ENCODE measurements around the gene TRAF3IP1. TPM values are rescaled to one million over a fixed set of nuclear protein-coding genes. Genes with fewer than 3 reads are reported as not detected.

TRAF3IP1 gene
- total and polyA plus RNA-seq, 2 of the 13 experiments (the other 11 are each of a cell fraction or from before 2014, with no cell fraction given), result 4.1 to 12.9 TPM

GRCh38 chr2:238403632-238404405 is 83.5 kb downstream of the TRAF3IP1 start (continued):
- no peak; the same call in none of the 2 replicates for TF ChIP-seq ZNF574 (CRISPR knock-in tag; IDR thresholded peaks at IDR 0.05)
- TF ChIP-seq HBP1 (CRISPR knock-in tag; IDR thresholded peaks at IDR 0.05; ENCODE audit: low read depth), result peak; percentile 80
- no peak for TF ChIP-seq ZNF451 (CRISPR knock-in tag; IDR thresholded peaks at IDR 0.05)
- TF ChIP-seq ZNF839 (CRISPR knock-in tag; IDR thresholded peaks at IDR 0.05; ENCODE audit: borderline replicate concordance), result no peak
- TF ChIP-seq ZNF737 (CRISPR knock-in tag; IDR thresholded peaks at IDR 0.05; ENCODE audit: borderline replicate concordance), result no peak
- TF ChIP-seq ZNF564 (CRISPR knock-in tag; IDR thresholded peaks at IDR 0.05), result peak; percentile 80; the same call in 1 of the 2 replicates
- no peak for TF ChIP-seq ZNF724P (CRISPR knock-in tag; IDR thresholded peaks at IDR 0.05; ENCODE audit: borderline replicate concordance)
- peak; percentile 57; the same call in 1 of the 2 replicates for TF ChIP-seq ZGPAT (CRISPR knock-in tag; IDR thresholded peaks at IDR 0.05)
- TF ChIP-seq AGO1 (IDR thresholded peaks at IDR 0.05; ENCODE audit: low read depth, low read length, poor library complexity, severe bottlenecking), result no peak
- TF ChIP-seq JUND (CRISPR knock-in tag; IDR thresholded peaks at IDR 0.05), result 0 out of 2 replicates have a peak, but pooled peaks have one; percentile 26
- peak; percentile 86 for TF ChIP-seq DPF2 (CRISPR knock-in tag; IDR thresholded peaks at IDR 0.05; ENCODE audit: borderline replicate concordance, low read depth)
- TF ChIP-seq TBX2 (CRISPR knock-in tag; IDR thresholded peaks at IDR 0.05; ENCODE audit: borderline replicate concordance), result peak; percentile 95
- TF ChIP-seq GLI4 (CRISPR knock-in tag; IDR thresholded peaks at IDR 0.05; ENCODE audit: borderline replicate concordance), result no peak; the same call in 1 of the 2 replicates
- 0 out of 2 replicates have a peak, but pooled peaks have one; percentile 28 for TF ChIP-seq CEBPG (CRISPR knock-in tag; IDR thresholded peaks at IDR 0.05)
- peak; percentile 91; the same call in 1 of the 2 replicates for TF ChIP-seq ZNF292 (CRISPR knock-in tag; IDR thresholded peaks at IDR 0.05; ENCODE audit: borderline replicate concordance, low read depth)
- TF ChIP-seq ZNF777 (CRISPR knock-in tag; IDR thresholded peaks at IDR 0.05), result 0 out of 2 replicates have a peak, but pooled peaks have one; percentile 35
- 0 out of 4 replicates have a peak, but pooled peaks of 1 of the 2 experiments have one; percentile 1 for TF ChIP-seq MAFK (conservative IDR thresholded peaks at IDR 0.05 in 1 of 2, IDR thresholded peaks at IDR 0.05 in 1 of 2; ENCODE audit: low read length in 2 of 2)
- no peak for TF ChIP-seq ARNT (IDR thresholded peaks at IDR 0.05)
- peak; percentile 81 for TF ChIP-seq ZNF441 (CRISPR knock-in tag; IDR thresholded peaks at IDR 0.05; ENCODE audit: borderline replicate concordance)
- TF ChIP-seq ZNF768 (CRISPR knock-in tag; IDR thresholded peaks at IDR 0.05), result no peak
- TF ChIP-seq ZNF703 (CRISPR knock-in tag; IDR thresholded peaks at IDR 0.05; ENCODE audit: borderline replicate concordance), result 0 out of 2 replicates have a peak, but pooled peaks have one; percentile 25
- TF ChIP-seq LCORL (IDR thresholded peaks at IDR 0.05), result no peak
- peak; percentile 70 for TF ChIP-seq LCORL (CRISPR knock-in tag; IDR thresholded peaks at IDR 0.05)
- peak; percentile 62; the same call in 1 of the 2 replicates for TF ChIP-seq KAT8 (CRISPR knock-in tag; IDR thresholded peaks at IDR 0.05)
- peak; percentile 44; the same call in 1 of the 2 replicates for TF ChIP-seq HMG20A (CRISPR knock-in tag; IDR thresholded peaks at IDR 0.05; ENCODE audit: borderline replicate concordance)
